Fibroblast of skin of abdomen (primary cell): ENCODE measurements around the gene JPH3.

Source experiments
- DNase-seq: peaks from one replicate; pipeline ENCODE4 v3.0.0-alpha.2; 2013

Gene JPH3

DNA sequence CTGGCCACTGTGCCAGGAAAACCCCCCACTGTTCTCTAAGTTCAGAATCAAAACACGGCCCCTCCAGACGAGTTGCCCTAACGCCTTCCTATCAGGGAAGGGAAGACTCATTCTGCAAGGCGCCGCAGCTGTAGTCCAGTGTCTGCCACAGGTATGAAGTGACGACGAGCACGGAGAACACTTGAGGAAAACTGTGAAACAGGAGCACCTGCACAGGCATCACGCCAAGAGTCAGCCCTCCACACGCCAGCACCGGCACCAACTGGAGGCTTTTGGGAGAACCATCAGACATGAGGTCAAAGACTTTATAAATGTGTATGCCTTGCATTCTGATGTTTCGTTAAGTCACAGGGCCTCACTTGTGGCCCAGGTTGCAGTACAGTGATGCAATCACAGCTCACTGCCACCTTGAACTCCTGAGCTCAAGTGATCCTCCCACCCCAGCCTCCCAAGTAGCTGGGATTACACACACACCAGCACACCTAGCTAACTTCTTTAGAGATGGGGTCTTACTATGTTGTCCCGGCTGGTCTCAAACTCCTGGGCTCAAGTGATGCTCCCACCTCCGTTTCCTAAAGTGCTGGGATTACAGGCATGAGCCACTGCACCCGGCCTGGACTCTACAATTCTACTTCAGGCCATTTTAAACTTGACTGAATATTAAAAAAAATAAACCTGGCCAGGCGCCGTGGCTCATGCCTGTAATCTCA is 140.6 kb downstream of the JPH3 start:
- no peak for DNase-seq

GRCh38 chr16:87744750-87745514 is 142.6 kb downstream of the JPH3 start:
- DNase-seq: no peak

GRCh38 chr16:87746178-87746577 is 143.9 kb downstream of the JPH3 start:
- DNase-seq: no peak
